HuH-7.5 (cell line): ENCODE measurements around the gene PACSIN3.
A peak's percentile ranks its signal among the peaks of the same experiment; 100 is the strongest.

Experiments used
- DNase-seq: peaks from one replicate; pipeline ENCODE4 v3.0.0; 2011; ENCODE audit warnings: low spot score

Gene PACSIN3

DNA sequence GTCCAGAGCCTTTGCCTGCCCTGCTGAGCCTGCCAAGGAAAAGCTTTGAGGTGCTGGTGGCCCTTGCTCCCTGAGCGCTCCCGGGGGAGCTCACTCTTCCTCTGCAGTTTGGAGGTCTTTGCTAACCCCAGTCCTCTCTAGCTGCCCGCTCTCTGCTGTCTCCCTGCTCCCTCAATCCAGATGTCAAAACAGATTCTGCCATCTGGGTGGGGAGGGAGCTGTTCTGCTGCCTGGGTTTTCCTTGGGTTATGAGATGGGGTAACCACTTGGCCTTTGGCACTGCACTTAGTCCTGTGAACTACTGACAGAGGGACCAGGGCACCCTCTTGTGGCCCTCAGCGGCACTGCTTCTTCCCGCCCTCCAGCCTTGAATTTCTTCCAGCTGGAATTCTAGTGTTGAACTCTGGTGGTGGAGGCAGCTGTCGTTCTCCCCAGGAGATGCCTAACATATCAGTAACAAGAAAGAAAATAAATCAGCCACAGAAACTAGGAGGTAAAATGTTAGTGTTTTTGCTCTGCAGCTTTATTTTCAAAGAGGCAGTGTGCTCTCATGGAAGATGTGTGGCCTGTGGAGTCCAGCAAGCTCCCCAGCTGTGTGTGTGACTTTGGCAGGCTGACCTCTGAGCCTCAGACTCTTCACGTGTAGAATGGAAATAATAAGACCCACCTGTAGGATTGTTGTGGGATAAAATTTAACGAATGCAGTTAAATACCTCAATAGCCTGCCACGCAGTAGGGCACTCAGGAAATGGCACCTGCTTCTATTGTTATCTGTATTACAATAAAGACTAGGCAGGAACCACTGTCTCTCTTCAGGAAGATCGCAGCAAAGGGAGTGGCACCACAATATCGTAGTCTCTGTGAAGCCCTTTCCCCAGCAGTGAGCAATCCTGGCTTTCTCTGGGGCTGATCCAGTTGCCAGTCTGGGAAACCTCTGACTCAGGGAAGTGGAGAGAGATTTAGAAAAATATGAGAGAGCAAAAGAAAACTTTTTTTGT is 33.0 kb downstream of the PACSIN3 start:
- peak; percentile 81 for DNase-seq

DNA sequence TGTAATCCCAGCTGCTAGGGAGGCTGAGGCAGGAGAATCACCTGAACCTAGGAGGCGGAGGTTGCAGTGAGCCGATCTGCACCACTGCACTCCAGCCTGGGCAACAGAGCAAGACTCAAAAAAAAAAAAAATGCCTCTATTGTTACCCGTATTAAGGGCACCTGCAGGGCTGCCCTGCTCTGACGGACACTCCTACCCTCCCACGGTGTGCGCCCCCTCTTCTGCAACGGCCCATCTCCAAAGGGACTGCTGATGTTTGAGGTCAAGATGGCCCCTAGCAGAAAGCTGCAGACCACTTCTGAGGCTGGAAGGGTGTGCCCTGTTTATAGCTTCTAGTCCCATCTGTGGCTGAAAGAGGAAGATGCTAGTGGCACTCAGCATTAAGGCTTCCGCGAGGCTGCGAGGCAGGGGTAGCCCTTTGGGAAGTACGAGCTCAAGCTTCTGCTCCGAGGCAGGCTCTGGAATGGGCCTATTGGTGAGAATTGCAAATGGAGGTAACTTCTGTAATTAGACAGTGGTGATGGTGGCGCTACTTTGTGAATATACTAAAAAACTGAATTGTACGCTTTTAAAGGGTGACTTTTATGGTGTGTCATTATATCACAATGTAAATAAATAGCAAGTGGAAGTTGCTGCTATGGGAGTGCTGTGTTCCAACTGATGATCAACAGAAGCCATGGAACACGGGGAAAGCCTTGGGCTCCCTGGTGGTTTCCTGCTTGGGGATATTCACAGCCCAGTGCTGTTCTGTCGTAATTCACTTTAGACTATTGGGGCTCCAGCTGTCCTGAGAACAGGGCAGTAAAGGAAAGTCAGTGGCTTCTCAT is 33.9 kb downstream of the PACSIN3 start:
- DNase-seq: no peak

DNA sequence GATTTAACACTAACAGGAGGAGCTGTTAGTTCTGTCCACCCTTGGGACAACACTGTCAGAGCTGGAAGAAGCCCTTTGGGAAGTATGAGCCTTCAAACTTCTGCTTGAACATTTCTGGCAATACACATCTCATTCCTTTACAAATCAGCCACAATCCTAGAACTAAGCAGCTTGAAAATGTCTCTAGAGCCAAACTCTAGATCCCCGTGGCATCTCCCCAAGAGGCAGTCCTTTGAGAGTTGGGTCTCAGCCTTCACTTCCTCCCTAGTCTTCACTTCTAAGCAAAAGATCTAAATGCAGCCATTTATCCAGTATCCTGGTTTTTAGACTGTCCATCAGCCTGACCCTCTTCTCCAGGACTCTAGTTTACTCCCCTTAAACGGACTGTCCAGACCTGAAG is 36.5 kb downstream of the PACSIN3 start:
- DNase-seq: no peak

DNA sequence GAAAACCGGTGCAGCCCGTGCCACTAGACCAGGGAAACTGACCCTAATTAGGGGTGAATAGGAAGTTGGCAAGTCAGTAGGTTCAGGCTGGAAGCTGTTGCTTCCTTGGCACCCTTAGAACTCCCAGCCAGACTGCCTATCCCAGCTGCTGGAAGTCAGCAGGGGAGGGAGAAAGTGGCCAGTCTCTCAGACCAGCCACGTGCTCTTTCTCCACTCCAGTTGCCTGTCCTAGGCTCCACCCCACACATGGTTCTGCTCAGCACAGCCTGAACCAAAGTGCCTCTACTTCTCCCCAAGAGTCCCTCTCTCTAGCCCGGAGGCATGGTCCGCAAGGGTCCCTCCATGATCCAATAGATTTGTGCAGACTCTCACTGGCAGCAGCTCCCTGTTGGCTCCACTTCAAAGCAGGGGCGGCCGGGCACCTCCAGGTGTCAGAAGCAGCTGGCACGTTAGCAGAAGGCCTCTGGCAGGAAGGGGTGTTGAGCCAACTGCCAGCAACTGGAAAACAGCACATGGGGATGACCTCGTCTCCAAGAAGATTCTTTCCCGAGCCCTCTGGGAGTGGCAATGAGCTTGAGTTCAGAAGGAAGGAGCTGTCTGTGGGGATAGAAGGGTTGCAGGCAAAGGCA is 37.2 kb downstream of the PACSIN3 start:
- DNase-seq: no peak

DNA sequence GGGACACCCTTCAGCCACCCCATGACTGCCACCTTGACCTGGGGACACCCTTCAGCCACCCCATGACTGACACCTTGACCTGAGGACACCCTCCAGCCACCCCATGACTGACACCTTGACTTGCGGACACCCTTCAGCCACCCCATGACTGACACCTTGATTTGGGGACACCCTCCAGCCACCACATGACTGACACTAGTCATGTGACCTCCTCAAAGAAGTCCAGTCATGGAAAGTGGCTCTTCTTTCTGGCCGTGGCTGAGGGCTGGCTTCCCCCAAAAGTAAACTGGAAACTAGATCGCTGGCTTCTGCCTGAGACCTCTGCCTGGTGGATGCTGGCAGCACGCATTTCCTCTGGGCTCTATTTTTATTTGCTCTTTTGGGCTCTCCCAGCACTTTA is 38.0 kb downstream of the PACSIN3 start:
- DNase-seq: no peak

DNA sequence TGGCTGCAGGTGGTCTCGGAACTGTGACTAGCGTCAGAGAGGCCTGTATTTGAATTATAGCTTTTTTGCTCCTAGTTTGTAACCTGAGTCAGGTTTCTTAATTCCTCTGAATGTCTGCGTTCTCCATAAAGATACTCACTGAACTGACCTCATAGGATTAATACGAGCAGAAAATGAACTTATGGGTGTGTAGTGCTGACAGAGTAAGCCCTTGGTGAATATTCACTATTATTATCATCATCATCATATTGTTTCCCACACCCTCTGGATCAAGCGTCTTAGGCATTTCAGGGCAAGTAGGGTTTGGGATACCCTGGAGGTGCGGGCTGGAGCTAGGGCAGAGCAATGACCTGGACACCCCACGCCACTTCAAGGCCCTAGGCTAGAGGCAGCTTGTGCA is 38.6 kb downstream of the PACSIN3 start:
- no peak for DNase-seq

DNA sequence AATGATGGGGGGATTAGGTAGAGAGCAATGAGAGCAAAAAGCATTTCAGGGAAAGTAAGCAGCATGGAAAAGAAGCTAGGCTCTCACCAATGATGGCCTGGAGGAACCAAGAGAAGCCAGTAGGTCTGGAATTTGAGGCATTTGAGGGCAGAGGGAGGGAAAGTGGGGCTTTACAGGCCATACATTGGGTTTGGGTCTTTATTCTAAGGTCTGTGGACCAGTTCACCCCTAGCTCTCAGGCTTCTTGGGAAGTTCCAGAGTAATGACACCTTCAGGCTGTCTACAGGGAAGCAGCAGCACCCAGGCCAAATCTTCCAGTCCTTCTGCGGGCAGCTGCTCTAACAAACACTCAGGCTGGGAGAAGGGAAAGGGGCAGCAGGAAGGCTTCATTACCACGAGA is 39.0 kb downstream of the PACSIN3 start:
- DNase-seq: no peak

DNA sequence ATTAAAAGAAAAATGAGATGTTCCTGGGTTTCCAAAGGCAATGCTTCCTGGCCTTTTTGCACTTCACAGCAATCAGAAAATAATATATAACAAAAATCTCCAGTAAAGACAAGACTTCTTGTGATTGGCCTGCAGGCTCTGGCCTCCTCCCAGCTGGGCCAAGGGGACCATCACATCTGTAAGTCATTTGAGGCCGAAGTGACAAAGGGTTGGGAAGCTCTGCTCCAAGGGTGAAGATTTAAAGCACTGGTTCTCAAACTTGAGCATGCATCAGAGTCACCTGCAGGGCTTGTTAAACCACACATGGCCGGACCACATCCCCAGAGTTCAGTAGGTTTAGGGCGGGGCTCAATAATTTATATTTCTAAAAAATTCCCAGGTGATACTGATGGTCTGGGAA is 41.7 kb downstream of the PACSIN3 start:
- DNase-seq: no peak

DNA sequence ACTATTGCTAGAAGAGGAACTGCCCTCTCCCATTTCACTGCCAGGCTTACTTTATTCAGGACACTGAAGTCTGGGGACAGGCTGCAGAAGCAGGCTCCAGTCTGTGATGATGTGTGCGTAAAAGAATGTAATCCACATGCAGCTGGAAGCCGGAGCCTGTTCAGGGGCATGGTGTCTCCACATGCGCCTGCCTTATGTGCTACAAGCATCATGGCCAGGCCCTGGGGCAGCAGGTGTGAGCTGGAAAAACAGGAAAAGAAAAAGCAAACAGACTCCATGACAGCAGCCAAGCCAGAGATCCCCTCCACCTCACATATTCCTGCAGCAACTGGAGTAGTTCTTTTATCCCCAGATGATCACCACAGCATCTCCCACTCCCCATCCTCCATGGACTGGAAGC is 42.9 kb downstream of the PACSIN3 start:
- DNase-seq: no peak

DNA sequence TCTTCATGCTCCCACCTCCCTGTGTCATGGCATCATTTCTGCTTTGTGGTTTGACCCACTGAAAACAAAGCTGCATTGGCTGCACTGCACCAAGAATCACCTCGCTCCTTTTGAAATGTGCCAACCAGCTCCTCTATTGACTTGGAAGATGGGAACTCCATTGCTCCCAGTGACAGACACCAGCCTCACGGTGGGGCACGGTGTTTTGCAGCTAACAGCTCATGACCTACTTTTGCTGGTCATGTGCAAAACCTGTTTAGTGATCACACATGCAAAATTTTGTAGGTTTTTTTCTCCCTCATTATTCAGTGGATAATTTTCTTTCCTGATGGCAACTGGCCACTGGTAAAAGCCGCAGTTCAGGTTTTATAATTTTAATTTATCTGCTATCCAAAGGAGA is 46.4 kb downstream of the PACSIN3 start:
- DNase-seq: no peak

DNA sequence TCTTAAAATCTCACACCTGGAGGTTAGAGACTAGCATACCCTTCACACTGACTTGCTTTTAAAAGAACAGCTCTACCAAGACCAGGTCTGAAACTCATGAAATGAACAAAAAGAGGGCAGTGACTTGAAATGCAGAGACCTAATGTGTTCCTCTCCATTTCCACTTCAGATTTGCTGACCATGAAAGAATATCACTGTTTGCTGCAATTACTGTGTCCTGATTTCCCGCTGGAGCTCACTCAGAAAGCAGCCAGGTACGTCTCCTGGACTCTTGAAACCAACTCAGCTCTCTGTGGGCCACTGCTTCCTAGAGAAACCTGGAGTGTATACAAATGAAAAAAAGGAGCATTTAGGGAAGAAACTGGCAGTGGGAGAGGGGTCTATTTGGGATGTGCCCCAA is 48.8 kb downstream of the PACSIN3 start:
- no peak for DNase-seq

DNA sequence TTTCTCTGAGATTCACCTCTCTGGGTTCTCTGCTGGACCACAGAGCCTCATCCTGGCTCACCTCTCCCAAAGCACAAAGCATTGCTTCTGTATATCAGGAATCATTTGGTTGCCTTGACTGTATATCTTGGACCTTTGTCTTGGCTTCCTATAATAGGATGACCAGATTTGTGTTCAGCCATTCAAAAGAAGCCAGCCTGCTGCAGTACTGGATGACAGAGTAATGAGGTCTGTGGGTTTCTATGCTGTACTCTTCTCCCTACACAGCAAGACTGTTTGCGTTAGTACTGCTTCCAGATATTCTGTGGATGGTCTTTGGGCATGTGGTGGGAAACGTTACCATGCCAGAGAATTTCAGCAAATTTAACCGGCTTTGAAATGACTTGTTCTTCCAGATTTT is 49.3 kb downstream of the PACSIN3 start:
- DNase-seq: no peak

DNA sequence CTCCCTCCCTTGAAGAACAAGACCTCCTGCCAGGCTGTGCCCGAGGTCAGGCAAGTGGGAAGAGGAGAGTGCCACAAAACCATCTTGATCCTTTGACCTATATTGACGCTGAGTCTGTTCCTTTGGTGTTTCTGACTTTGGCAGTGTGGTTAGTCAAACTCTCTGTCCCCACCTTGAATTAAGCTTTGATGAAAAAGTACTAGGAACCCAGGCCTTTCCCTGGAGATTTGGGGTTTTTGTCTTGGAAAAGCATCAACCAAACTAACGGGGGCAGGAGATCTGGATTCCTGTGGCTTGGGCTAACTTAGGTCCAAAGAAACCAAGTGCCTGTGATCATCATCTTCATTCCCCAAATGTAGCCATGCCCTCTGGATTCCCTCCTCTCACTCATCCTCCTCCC is 49.9 kb downstream of the PACSIN3 start:
- DNase-seq: no peak

DNA sequence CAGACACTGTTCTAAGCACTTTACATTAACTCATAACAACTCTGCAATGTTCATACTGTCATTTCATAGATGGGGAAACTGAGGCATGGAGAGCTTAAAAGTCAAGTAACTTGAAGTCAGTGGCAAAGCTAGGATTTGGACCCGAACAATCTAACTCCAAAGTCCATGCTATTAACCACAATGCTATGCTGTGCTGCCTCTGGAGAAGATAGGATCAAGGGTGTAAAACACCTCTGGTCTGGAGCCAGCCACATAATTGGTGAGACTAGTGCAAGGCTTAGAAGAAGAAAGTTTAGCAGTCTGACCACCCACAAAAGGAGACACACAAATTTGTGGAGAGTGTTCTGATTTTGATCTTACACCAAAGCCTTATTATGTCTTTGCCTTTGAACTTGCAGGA is 53.3 kb downstream of the PACSIN3 start:
- no peak for DNase-seq

DNA sequence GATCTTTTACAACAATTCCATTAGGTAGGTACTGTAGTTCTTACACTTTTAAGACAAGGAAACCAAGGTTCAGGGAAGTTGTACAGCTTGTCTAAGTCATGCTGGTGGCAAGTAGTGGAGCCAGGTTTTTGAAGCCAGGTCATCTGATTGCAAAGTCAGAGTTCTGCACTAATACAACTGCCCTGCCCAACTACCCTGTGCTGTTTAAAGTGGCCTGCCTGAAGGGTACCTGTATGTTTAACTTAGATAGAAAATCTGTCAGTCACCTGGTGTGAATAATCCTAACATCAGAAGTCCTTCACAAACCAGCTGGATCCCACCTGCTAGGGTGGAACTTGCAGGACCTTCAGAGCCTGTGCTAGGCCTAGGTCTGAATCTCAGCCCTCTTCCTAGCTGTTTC is 53.7 kb downstream of the PACSIN3 start:
- DNase-seq: no peak

DNA sequence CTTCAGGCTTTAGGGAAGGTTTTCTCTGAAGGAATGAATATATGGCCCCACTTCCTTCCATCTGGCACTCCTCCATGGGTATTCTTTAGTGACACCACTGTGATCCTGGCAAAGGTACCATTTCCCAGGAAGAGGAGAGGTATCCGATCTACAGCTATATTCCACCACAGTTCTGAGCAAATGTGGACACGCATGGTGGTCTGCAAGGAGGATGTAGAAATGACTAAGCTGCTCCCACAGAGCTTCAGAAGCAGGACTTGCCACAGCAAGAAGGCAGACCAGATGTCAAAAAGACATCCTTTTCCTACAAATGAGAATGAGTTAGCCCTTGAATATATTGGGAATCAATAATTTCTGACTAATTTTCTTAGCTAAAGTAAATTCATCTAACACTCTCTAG is 55.1 kb downstream of the PACSIN3 start:
- no peak for DNase-seq

DNA sequence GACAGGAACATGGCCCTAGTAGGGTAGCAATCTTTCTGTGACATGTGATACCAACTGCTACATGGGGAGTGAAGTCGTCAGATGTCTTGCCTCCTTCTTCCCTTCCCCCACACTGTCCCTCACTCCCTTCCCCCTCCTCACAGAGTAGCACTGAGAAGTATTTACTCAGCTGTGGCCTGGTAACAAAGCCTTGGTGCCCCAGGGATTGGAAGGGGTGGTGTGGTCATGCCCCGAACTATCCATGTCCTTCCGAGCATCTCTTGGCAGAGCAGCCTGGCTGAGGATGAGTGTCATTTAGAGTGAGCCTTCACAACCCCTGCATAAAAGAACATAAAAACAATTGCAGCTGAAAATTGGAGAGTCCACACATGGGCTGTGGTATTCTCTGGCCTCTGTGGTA is 55.7 kb downstream of the PACSIN3 start:
- no peak for DNase-seq
